HG02623 (cell line): ENCODE results near the gene AKAIN1.

Source experiments
- ATAC-seq: cut with Tn5 transposase; IDR thresholded peaks from one replicate; pipeline ENCODE4 v1.9.1; 2021; ENCODE audit warnings: moderate library complexity; ENCODE audit not compliant: unreplicated experiment

AKAIN1 gene

GRCh38 chr18:5097116-5097703 is 99.8 kb downstream of the AKAIN1 start:
- ATAC-seq, result no peak

GRCh38 chr18:5095239-5095638 is 101.8 kb downstream of the AKAIN1 start:
- no peak for ATAC-seq

- ATAC-seq, result no peak
Observed at GRCh38 chr18:5093902-5094301, 103.2 kb downstream of the AKAIN1 start.
